Smooth muscle cell of the brain vasculature (primary cell): ENCODE results near the gene BUD31.
"Not testable (repeated sequence)": the region's sequence is repeated elsewhere in the genome, so short reads cannot be mapped to it uniquely, and the experiment has no call there.

ENCODE experiments used
- DNase-seq: peaks from one replicate; pipeline ENCODE4 v3.0.0-alpha.2; 2012; ENCODE audit warnings: low read depth, low spot score

The BUD31 gene

DNA sequence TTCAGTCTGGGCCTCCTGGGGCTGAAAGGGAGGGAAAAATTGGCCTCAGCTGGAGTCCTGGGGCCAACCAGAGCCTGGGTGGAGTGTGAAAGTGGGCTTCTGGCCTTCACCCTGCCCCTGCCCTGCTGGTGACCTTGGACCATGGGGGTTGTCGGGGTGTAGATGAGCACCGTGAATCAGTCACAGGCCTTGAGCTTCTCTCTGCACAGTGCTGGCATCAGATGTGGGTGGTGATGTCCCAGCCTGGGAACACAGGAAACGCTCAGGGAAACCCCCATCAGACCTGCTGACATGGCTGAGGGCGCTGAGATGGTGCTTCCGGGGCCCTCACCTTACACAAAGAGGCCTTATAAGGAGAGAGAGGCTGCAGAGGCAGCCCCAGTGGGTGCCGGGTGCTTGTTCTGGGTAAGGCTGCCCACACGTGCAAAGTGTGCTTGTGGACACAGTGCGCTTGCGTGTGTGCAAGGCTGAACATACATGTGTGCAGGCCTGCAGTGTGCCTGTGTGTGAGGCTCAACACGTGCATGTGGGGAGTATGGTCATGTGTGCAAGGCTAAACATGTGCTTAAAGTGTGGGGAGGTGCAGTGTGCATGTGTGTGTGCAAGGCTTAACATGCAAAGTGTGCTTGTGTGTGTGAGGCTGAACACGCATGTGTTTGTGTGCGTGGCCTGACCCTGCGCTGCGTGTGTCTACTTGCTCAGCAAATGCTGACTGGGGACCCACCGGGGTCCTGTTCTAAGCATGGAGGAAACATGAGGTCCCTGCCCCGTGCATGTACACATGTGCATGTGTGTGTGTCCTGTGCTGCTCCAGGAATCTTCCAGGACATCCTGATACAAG, 27.7 kb upstream of the BUD31 start:
- no peak for DNase-seq

DNA sequence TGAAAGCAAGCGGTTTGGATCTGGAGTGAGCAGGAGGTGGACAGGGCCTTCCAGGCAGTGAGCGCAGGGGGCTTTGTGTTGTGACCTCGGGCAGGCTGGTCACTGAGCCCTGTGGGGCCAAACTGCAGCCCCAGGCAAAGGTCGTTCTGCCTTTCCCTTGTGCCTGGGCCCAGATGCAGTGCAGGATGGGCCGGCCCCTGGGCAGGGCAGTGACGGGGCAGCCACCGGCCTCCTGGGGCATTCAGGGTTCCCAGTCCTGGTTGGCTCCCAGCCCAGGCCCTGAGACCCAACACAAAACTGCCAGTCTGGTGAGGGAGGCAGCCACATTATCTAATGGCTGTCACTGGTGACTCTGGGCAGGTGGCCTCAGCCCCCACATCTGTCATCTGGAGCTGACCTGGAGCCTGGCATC, 27.1 kb upstream of the BUD31 start:
- DNase-seq, result no peak

GRCh38 chr7:99383203-99383602, 25.6 kb upstream of the BUD31 start:
- DNase-seq, result no peak

DNA sequence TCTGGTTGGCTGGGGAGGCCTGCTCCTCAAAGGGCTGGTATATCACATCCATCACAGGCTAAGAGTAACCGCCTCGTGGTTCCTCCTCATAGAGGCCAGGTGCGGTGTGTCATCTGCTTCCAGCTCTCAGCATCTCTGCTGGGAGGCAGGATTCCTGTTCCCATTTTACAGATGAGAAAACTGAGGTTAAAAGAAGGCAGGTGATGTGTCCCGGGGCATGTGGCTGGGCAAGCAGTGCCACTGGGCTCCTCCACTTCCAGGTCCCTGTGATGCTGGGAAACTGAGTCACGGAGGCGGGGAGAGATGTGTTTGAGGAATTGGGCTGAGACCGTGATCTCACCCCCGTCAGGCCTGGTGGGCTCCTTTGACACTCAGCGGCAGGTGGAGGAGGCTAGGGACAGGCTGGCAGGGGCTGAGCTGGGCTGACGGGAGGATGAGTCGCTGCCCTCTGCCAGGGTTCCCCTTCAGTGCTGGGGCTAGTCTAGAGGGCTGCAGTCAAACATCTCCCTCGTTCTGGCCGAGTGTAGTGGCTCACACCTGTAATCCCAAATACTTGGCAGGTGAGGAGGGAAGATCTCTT, 24.9 kb upstream of the BUD31 start:
- DNase-seq, result no peak

- no peak for DNase-seq
These were observed 24.2 kb upstream of the BUD31 start for GRCh38 chr7:99384523-99384922.

GRCh38 chr7:99385564-99385963, 23.2 kb upstream of the BUD31 start:
- DNase-seq, result no peak

DNA sequence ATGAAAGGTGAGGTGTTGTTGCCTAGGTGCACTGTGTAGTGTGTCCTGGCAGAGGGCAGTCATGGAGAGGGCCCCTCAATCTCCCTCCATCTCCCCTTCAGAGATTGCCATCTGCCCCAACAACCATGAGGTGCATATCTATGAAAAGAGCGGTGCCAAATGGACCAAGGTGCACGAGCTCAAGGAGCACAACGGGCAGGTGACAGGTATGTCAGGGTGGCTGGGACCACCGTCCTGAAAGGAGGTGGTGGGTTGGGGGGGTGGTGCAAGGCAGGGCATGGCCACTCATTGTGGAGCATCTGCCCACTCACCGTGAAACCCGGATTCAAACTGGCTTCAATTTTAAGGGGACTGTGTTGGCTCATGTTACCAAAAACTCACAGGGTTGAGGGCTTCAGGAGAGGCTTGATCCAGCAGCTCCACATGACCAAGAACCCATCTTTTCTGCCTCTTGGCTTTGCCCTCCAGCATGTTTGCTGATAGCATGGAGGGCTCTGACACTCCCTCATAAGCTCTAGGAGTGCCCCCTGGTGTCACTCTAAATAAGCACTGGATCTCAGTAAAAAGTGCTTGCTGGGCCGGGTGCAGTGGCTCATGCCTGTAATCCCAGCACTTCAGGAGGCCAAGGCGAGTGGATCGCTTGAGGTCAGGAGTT, 22.1 kb upstream of the BUD31 start:
- DNase-seq, result no peak

GRCh38 chr7:99387239-99387635, 21.5 kb upstream of the BUD31 start:
- not testable (repeated sequence) for DNase-seq

DNA sequence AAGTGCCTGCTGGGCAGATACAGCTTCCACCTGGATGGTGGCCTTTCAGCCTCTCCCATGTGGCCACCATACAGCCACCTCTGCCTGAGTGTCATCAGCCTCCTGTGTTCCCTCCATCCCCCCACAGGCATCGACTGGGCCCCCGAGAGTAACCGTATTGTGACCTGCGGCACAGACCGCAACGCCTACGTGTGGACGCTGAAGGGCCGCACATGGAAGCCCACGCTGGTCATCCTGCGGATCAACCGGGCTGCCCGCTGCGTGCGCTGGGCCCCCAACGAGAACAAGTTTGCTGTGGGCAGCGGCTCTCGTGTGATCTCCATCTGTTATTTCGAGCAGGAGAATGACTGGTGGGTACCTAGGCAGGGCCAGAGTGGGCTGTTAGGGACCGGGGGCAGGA, 20.9 kb upstream of the BUD31 start:
- DNase-seq, result no peak

GRCh38 chr7:99389772-99390171, 19.0 kb upstream of the BUD31 start:
- no peak for DNase-seq

DNA sequence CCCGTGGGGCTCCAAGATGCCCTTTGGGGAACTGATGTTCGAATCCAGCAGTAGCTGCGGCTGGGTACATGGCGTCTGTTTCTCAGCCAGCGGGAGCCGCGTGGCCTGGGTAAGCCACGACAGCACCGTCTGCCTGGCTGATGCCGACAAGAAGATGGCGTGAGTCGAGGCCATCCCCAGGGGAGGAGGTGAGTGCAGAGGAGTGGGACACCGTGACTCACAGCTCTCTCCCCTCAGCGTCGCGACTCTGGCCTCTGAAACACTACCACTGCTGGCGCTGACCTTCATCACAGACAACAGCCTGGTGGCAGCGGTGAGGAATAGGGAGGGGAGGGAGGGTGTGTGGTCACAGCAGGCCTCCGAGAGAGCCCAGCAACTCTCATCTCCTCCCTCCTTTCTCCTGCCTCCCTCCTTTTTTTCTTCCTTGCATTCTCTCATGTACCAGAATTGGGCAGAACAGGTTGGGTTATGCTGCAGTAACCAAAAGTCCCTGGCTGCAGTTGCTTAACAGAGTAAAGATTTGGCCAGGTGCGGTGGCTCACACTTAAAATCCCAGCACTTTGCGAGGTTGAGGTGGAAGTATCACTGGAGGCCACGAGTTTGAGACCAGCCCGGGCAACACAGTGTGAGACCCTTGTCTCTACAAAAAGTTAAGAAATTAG, 17.7 kb upstream of the BUD31 start:
- DNase-seq, result no peak

- no peak for DNase-seq
These were observed 16.7 kb upstream of the BUD31 start for GRCh38 chr7:99392046-99392445.

DNA sequence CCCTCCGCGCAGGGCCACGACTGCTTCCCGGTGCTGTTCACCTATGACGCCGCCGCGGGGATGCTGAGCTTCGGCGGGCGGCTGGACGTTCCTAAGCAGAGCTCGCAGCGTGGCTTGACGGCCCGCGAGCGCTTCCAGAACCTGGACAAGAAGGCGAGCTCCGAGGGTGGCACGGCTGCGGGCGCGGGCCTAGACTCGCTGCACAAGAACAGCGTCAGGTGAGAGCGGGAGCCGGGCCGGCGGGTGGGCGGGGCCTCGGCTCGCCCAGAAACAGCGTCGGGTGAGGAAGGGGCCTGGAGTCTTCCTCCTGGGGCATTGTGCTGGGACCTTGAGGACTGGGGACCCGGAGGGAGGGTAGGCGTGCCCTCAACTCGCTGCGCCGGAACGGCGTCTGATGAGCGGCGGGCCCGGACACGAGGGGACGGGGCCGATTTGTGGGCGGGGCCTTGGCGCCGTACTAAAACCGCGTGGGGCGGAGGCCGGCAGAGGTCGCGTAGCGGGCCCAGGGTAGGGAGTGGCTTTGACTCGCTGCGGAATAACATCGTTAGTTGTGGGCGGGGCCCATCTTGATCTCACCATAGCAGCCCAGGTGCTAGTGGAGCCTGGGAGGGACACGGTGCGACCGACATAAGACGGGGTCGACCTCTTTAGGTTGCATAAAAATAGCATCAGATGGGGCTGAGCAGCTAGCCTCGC, 16.0 kb upstream of the BUD31 start:
- no peak for DNase-seq

DNA sequence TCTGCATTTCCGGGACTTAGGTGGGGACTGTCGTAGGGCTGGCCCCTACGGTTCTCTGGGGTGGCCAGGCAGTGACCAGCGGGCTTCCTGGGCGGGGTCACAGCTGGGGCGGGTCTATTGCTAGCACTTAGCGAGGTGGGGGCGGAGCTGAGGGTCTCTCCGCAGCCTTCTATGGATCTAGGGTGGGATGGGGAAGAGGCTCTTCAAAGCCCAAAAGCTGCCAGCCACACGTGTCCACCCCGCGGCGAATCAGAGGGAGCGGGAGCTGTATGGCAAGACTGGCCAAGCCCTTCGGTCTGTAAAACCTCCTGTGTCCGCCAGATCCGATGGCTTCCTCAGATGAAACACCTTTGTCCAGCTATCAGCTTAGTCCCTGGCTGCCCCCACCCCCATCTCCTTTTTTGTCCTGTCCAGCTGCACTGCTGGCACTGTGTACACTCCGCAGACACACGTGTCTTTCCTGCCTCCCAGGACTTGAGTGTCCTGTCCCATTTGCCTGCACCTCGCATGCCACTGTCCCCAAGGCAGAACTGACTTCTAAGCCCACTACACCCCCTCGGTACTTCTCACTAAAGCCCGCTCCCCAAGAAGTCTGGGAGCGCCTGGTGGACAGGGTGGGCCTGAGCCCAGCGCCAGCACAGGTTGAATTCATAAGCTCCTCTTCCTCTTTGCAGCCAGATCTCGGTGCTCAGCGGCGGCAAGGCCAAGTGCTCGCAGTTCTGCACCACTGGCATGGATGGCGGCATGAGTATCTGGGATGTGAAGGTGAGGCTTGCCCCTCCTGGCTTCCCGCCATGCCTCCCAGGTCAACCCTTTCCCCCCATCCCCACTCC, 15.2 kb upstream of the BUD31 start:
- DNase-seq, result no peak

DNA sequence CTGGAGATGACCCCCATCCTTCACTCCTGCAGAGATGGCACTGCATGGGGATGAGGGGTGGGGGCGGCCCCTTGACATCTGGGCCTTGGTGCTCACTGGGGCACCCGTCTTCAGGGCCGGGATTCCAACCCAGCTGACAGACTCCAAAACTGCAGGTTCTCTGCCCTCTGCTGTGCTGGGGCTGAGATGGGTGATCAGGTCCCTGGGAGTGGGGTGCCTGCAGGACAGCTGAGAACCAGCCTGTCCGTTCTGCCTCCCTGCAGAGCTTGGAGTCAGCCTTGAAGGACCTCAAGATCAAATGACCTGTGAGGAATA, 14.6 kb upstream of the BUD31 start:
- no peak for DNase-seq

DNA sequence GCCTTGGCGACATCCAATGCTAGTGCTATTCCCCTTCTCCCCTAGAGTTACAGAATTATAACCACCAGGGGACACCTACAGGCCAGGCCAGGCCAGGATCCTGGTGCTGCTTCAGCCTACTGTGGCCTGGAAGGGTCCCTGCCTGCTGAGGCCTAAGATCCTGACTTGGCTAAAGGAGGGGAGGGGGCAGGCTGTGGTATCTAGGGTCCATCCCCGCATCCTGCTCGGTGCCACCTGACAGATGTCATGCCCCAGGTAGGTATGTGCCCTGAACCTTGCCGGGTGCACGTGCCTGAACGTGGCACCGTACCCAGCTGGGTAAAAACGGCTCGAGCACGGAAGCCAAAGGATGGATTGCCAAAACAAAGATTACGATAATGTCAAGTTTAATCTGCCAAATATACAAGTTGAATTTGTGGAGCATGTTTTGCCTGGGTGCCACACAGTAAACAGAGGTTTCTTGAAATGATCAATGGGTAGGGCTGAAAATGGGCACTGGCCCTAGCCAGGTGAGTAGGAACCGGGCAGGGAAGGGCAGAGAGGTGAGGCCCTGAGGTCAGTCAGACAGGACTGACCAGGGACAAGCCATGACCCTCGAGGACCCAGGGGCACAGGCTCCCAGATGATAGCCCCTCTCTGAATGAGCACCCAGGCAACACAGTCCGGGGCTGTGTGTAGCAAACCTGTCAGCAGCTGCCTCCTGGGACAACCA, 13.0 kb upstream of the BUD31 start:
- DNase-seq, result no peak

- no peak for DNase-seq
These were observed 12.1 kb upstream of the BUD31 start for GRCh38 chr7:99396418-99397296.

DNA sequence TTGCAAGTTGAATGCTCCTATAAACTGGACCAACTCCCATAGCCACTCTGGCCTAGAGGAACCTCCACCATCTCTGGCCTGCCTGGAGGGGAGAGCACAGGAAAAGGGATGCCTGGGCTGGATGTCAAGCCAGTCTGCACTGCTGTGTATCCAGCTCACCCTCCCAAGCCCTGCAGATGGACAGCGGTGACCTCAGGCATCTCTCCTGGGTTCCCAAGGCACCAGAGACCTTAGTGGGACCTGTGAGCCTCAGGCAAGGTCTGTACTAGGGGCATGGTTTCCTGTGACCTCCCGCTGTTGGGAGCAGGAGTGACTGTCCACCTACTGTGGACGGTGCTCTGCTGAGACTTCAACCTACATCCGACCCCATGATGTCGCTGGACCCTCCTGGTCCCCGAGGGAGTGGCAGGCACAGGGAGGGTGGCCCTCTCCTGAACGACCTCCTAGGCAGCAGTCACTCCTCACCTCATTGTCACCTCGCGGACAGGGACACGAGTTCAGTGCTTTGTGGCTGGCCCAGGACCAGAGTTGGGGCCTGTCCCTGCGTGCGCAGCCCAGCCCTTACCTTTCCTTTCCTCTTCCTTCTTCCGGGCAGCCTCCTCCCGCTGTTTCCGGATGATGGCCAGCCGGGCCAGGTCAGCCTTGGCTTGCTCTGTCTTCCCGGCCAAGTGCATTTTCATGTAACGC, 11.3 kb upstream of the BUD31 start:
- DNase-seq, result no peak
